ENCODE results near the gene ITGA8. TPM values are rescaled to one million over a fixed set of nuclear protein-coding genes. Genes with fewer than 3 reads are reported as not detected.
"Not testable (repeated sequence)": the region's sequence is repeated elsewhere in the genome, so short reads cannot be mapped to it uniquely, and the experiment has no call there.

The ITGA8 gene
- total RNA-seq, 1 donor from 2014 or later, result 0.13 TPM

DNA sequence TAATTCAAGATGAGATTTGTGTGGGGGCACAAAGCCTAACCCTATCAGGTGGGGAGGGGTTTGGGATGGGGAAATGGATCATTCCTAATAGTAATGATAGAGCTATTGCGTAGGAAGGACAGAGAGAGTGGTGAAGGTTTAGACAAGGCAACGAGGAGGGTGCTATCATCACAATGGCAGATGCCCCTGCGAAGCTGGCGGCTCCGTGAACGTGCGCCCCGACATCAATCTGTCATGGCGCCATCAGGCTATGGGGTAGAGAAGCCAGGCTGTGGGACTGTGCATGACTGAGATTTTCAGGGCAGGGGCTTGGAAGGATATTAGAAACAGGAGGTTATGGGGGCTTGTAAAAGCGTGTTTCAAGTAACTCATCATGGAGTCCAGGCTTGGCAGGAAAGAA, 157.6 kb downstream of the ITGA8 start:
- no peak for DNase-seq (ENCODE audit: low read depth)
- TF ChIP-seq, protein P1, sequence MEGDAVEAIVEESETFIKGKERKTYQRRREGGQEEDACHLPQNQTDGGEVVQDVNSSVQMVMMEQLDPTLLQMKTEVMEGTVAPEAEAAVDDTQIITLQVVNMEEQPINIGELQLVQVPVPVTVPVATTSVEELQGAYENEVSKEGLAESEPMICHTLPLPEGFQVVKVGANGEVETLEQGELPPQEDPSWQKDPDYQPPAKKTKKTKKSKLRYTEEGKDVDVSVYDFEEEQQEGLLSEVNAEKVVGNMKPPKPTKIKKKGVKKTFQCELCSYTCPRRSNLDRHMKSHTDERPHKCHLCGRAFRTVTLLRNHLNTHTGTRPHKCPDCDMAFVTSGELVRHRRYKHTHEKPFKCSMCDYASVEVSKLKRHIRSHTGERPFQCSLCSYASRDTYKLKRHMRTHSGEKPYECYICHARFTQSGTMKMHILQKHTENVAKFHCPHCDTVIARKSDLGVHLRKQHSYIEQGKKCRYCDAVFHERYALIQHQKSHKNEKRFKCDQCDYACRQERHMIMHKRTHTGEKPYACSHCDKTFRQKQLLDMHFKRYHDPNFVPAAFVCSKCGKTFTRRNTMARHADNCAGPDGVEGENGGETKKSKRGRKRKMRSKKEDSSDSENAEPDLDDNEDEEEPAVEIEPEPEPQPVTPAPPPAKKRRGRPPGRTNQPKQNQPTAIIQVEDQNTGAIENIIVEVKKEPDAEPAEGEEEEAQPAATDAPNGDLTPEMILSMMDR (IDR thresholded peaks at IDR 0.05; ENCODE audit: insufficient read depth, low read length, poor library complexity, severe bottlenecking), result no peak
- Histone ChIP-seq H3K36me3 (ENCODE audit: control insufficient read depth, insufficient read depth, low read length) (no peaks in the 10 kb centered on the region), H3K4me3 (ENCODE audit: low read depth, low read length) (no peak overlapping the region), H3K27me3 (ENCODE audit: control insufficient read depth, insufficient read depth, low read length) (no peaks in the 10 kb centered on the region)

DNA sequence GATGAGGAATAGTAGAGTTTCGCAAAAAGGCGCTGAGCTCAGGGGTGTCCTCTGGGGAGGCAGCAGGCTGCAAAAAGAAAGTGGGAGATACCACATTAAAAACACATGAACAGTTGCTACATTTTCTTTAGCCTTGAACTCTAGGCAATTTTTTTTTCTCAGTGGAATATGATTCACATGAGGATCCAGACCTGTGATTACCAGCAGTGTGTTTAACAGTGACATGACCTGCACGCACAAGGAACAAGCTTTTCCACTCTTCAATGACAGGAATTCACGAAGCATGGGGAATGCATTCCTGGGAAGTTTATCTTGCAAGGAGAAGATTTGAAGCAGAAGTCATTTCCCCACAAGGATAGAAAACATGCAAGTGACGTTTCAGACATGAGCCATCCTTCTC, 161.6 kb downstream of the ITGA8 start:
- Histone ChIP-seq H3K27me3 (ENCODE audit: control insufficient read depth, insufficient read depth, low read length) (no peaks in the 10 kb centered on the region), H3K36me3 (ENCODE audit: control insufficient read depth, insufficient read depth, low read length) (no peaks in the 10 kb centered on the region), H3K4me3 (ENCODE audit: low read depth, low read length) (no peak overlapping the region)
- TF ChIP-seq, protein P1 (IDR thresholded peaks at IDR 0.05; ENCODE audit: insufficient read depth, low read length, poor library complexity, severe bottlenecking), result no peak
- no peak for DNase-seq (ENCODE audit: low read depth)

DNA sequence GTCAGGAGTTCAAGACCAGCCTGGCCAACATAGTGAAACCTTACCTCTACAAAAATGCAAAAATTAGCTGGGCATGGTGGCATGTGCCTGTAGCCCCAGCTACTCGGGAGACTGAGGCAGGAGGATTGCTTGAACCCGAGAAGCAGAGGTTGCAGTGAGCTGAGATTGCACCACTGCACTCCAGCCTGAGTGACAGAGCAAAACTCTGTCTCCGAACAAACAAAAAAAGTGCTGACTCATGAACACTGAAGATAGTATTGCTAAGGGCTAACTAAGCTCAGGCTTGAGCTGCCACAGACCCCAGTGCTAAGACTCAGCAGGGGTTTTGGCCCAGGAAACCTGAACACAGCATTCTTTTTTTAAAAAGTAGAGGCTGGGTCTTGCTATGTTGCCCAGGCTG, 162.6 kb downstream of the ITGA8 start:
- not testable (repeated sequence) for H3K27me3 ChIP-seq (ENCODE audit: control insufficient read depth, insufficient read depth, low read length); DNase-seq (ENCODE audit: low read depth); H3K4me3 ChIP-seq (ENCODE audit: low read depth, low read length); H3K36me3 ChIP-seq (ENCODE audit: control insufficient read depth, insufficient read depth, low read length)

DNA sequence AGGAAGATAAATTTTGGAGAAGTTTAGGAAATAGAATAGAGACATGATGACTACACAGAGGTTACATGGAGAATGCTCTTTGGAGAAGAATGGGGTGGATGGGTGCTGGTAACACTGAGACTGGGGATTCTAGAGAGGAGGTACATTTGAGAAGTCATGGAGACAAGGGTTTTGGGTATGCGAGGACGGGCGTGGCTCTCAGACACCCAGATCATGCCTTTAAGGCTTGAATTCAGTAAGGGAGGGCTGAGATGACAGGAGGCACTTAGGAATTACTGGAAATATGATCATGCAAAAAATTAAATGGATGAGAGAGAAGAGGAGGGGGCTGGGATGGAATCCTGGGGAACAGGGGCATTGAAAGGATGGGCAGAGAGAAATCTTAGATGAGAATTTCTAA, 168.8 kb downstream of the ITGA8 start:
- Histone ChIP-seq H3K27me3 (ENCODE audit: control insufficient read depth, insufficient read depth, low read length) (no peaks in the 10 kb centered on the region), H3K36me3 (ENCODE audit: control insufficient read depth, insufficient read depth, low read length) (no peaks in the 10 kb centered on the region), H3K4me3 (ENCODE audit: low read depth, low read length) (no peak overlapping the region)
- no peak for DNase-seq (ENCODE audit: low read depth)
- TF ChIP-seq, protein P1 (IDR thresholded peaks at IDR 0.05; ENCODE audit: insufficient read depth, low read length, poor library complexity, severe bottlenecking), result no peak

DNA sequence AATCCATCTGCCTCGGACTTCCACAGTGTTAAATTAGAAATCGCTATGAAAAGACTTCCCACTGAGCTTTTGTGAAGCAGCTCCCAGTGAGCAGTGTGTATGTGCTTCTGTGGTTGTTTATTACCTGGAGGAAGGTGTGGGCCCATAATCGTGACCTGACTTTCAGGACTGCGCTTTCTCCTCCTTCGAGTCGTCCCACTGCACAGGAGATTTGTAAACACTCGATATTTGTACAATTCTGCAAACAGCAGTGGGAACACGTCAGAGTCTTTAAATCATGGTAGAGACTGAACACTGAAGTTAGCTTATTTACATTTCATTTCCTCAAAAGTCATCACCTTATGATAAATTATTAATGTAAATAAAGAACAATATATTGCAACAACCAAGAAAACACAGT, 171.4 kb downstream of the ITGA8 start:
- Histone ChIP-seq H3K36me3 (ENCODE audit: control insufficient read depth, insufficient read depth, low read length) (no peaks in the 10 kb centered on the region), H3K4me3 (ENCODE audit: low read depth, low read length) (no peak overlapping the region), H3K27me3 (ENCODE audit: control insufficient read depth, insufficient read depth, low read length) (no peaks in the 10 kb centered on the region)
- no peak for DNase-seq (ENCODE audit: low read depth)
- TF ChIP-seq, protein P1 (IDR thresholded peaks at IDR 0.05; ENCODE audit: insufficient read depth, low read length, poor library complexity, severe bottlenecking), result no peak

DNA sequence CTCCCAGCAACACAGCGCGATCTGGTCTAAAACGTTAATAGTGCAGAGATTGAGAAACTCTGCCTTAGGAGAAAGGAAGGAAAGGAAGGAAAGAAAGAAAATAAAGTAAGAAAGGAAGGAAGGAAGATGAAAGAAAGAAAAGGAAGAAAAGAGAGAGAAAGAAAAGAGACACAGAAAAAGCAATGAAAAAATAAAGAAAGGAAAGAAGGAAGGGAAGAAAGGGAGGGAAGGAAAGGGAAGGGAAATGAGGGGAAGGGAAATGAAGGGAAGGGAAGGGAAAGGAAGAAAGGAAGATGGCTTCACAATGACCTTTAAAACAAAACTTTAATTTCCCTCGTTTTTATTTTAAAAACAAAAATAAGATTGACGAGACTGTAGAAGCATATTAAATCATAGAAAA, 173.1 kb downstream of the ITGA8 start:
- TF ChIP-seq, protein P1 (IDR thresholded peaks at IDR 0.05; ENCODE audit: insufficient read depth, low read length, poor library complexity, severe bottlenecking), result no peak
- no peaks in the 10 kb centered on the region for H3K36me3 ChIP-seq (ENCODE audit: control insufficient read depth, insufficient read depth, low read length)
- DNase-seq (ENCODE audit: low read depth), result no peak
- no peaks in the 10 kb centered on the region for H3K27me3 ChIP-seq (ENCODE audit: control insufficient read depth, insufficient read depth, low read length)
- H3K4me3 ChIP-seq (ENCODE audit: low read depth, low read length), result no peak overlapping the region

Data from kidney epithelial cell (primary cell).